Measurements from ENCODE around the gene CNTFR.

CNTFR gene

GRCh38 chr9:34505370-34506120, 84.0 kb downstream of the CNTFR start:
- DNase-seq, result no peak

GRCh38 chr9:34503406-34503805, 86.1 kb downstream of the CNTFR start:
- no peak for DNase-seq

GRCh38 chr9:34502891-34503290, 86.6 kb downstream of the CNTFR start:
- DNase-seq, result no peak

- no peak for DNase-seq
These were observed 87.1 kb downstream of the CNTFR start for GRCh38 chr9:34502471-34502870.

GRCh38 chr9:34501889-34502425, 87.6 kb downstream of the CNTFR start:
- no peak for DNase-seq

Data from effector CD4-positive, alpha-beta T cell (primary cell).